GM19193 (cell line): ENCODE measurements around the gene GALM.

Experiments used
- POLR2A ChIP-seq: IDR thresholded peaks from 4 replicates; pipeline ENCODE4 v1.6.1; 2011; ENCODE audit not compliant: insufficient read depth, insufficient read length; ENCODE audit errors: extremely low read depth

The GALM gene

DNA sequence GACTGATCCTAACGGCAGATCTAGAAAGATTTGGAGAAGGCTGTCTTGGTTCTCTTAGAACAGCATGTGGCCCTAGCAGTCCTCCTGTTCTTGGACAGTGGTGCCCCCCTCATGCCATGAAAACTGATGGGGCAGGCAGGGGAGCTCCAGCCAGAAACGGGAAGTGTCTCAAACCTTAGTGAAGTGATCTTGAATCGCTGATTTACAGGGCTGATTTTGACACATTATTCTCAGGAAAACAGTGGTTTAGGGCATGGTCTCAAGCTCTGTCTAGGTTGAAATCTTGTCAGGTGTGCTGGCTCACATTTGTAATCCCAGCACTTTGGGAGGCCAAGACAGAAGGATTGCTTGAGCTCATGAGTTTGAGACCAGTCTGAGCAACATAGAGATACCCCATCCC lies 47.4 kb downstream of the GALM start:
- no peak for TF ChIP-seq POLR2A

DNA sequence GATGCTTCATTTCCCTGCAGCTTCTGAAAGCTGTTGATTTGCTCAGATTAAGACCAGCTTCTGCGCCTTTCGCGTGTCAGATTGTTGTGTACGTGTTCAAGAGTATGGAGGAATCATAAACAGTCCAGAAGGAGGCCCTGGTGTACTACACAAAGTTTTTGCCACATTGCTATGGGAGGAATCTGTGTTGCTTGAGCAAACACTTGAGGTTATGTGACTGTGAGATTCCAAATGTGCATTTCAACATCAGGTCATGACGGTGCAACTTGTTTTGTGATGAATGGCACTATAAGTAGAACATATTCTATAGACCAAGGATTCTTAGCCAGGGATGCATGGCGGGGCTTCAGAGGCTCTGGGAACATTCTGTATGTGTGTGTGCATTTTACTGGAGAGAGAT lies 50.3 kb downstream of the GALM start:
- no peak for TF ChIP-seq POLR2A

DNA sequence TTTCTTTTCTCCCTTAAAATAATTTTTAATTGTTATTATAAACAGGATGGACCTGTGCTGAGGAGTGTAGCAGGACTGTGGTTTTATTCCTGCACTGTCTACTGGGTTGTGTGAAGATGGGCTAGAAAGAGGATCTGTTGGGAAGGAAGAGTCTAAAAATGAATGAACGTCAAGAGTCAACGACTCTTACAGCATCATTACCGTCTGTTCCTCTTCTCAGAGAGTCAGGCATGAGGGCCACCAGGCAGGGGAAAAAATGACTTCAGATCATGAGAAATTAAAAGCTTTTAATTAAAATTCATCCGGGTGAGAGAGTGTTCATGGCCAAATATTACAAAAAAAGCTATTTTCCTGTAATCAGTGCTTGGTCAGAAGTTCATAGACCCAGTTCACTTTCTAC lies 52.7 kb downstream of the GALM start:
- no peak for TF ChIP-seq POLR2A

DNA sequence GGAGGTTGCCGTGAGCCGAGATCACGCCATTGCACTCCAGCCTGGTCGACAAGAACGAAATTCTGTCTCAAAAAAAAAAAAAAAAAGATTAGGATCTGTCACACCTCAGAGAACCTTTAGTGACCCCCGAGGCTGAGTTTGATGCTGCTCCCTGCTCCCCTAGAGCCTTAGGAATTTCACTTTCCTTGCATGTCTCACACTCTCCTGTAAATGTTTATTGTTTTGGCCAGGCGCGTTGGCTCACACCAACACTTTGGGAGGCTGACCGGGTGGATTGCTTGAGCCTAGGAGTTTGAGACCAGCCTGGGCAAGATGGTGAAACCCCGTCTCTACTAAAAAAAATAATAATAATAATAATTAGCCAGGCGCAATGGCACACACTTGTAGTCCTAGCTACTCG lies 53.8 kb downstream of the GALM start:
- no peak for TF ChIP-seq POLR2A

DNA sequence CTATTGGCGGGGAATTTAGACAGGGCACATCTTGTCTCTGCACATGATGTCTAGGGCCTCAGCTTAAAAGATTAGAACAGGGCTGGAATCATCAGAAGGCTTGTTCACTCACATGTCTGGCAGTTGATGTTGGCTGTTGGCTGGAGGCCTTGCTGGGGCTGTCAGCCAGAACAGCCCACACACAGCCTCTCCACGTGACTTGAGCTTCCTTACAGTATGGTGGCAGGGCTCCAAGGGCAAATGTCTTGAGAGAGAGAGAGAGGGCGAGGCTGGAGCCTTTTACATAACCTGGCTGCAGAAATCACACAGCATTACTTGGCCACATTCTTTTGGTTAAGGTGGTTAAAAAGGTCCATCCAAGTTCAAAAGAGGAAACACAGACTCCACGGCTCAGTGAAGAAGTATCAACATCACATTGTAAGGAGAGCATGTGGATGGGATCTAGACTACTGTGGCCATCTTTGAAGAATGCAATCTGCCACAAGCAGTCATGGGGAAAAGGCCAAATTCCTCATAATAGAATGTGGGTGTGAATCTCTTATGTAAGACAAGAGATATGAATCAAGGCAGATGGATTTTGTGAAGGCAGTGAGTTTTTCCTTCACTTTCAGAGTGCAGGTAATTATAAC lies 54.8 kb downstream of the GALM start:
- no peak for TF ChIP-seq POLR2A

DNA sequence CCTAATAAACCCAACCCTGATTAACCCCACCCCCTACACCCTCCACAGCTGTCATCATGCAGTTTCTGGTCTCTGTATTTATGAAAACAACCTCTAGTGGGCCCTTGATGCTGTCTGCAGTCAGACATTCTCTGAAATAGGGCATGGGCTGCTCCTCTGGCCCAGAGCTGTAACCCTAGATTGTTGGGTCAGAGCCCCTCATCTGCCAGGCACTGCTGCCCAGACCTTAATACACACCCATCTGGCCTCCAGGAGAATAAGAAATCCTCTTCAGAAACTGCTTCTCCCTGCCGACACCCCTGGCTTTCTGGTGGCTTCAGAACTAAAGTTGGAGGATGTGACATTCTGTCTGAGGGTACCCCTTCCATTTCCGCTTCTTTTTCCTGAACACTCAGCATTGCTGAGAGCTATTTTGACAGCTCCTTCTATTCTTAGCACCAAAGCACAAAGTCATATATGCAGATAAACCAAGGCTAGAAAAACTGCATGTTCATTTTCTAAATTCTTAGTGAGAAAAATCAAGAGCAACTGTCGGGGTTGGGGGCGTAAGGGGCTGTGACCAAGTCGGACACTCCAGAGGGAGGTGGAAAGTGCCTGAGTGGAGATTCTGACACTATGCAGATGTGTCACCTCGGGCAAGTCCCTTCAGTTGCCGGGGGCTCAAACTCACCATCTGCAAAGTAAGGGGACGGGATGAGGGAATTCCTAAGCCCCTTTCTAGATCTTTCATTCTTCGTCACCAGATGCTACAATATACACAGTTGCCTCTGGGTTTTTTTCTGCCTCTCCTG lies 56.6 kb downstream of the GALM start:
- TF ChIP-seq POLR2A: no peak

DNA sequence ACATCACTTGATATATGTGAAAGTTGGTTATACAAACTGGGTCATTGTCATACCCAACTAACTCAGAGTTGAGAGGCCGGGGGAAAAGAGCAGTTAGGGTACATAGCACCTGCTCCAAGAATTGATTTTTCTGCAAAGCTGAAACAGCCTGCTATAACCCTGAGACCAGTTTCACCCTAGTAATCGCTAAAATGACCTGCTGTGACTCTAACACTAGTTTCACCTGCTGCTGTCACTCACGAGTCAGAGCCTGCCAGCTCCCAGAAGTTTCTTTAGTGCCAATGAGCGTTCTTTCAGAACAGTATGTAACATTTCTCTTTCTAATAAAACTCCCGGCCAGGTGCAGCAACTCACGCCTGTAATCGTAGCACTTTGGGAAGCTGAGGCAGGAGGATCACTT lies 57.3 kb downstream of the GALM start:
- TF ChIP-seq POLR2A: no peak

DNA sequence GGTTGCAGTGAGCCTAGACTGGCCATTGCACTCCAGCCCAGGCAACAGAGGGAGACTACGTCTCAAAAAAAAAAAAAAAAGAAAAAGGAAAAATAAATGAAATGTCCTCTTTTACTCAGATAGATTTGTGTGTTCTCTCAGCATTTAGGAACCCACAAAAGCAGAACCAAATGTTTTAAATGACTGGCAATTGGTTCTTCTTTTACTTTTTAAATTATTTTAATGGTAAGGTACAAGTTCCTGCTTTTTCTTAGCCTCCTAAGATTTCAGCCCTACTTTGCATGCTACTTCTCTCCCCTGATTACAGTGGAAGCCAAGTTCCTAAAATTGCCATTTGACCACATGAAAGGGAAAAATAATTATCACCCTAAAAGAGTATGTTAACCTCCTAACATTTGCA lies 61.7 kb downstream of the GALM start:
- TF ChIP-seq POLR2A: no peak

DNA sequence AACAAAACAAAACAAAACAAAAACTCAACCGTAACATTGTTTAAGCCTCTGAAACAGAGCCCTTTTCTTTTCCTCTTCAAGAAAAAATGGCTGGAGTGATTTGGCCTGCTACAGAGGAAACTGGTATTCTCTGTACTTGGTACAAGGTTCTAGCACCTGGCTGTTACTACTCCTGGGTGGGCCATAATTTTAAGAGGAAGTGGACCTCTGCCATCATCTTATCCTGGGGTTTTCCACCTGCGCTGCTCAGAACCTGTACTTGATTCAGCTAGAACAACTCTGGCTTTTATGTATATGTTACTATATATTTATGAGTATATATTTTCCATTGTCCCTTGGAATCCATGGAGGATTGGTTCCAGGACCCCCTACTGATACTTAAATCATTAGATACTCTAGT lies 62.8 kb downstream of the GALM start:
- TF ChIP-seq POLR2A: no peak

DNA sequence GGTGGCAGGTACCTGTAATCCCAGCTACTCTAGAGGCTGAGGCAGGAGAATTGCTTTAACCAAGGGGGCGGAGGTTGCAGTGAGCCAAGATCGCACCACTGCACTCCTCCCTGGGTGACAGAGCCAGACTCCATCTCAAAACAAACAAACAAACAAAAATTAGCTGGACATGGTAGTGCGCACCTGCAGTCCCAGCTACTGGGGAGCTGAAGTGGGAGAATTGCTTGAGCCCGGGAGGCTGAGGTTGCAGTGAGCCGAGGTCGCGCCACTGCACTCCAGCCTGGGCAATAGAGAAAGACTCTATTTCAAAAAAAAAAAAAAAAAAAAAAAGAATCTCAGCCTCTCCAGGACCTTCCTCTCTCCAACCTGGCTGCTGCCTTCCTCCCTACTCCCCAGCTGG lies 65.2 kb downstream of the GALM start:
- no peak for TF ChIP-seq POLR2A

DNA sequence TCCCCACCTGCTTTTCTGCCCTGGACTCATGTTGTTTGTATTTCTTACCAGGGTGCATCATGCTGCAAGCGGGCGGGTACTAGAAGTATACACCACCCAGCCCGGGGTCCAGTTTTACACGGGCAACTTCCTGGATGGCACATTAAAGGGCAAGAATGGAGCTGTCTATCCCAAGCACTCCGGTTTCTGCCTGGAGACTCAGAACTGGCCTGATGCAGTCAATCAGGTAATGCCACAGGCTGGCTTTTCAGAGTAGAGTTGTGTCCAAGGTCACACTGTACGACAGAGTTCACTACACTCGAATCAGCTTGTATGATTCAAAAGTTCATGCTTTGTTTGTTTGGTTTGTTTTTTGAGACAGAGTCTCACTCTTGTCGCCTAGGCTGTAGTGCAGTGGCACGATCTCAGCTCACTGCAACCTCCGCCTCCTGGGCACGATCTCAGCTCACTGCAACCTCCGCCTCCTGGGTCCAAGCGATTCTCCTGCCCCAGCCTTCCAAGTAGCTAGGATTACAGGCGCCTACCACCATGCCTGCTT lies 65.8 kb downstream of the GALM start:
- TF ChIP-seq POLR2A: no peak

DNA sequence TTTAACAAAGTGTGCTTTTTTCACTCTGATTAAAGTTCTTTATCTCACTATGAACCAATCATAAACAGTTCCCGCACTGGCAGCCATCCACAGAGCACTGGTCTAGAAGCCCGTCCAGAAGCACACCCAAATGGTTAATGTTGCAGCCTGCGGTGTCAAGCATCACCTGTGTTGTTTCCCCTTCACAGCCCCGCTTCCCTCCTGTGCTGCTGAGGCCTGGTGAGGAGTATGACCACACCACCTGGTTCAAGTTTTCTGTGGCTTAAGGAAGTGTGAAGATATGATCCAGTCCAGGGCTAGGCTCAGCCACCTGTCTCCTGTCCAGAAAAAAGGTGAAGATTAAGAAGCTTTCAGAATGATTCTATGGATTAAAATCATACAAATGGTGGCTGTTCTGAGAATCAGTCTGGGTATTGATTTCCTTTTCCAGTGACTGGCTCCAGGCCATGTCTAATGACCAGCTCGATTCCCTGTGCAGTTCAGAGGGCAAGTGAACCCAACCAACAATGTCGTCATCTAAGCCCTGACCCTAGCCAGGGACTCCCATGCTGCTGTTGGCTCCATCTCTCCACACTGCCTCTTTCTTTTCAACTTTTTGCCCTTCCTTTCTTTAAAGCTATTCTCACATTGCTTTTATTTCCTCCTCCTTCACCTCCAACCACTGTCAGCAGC lies 67.5 kb downstream of the GALM start:
- TF ChIP-seq POLR2A: no peak

DNA sequence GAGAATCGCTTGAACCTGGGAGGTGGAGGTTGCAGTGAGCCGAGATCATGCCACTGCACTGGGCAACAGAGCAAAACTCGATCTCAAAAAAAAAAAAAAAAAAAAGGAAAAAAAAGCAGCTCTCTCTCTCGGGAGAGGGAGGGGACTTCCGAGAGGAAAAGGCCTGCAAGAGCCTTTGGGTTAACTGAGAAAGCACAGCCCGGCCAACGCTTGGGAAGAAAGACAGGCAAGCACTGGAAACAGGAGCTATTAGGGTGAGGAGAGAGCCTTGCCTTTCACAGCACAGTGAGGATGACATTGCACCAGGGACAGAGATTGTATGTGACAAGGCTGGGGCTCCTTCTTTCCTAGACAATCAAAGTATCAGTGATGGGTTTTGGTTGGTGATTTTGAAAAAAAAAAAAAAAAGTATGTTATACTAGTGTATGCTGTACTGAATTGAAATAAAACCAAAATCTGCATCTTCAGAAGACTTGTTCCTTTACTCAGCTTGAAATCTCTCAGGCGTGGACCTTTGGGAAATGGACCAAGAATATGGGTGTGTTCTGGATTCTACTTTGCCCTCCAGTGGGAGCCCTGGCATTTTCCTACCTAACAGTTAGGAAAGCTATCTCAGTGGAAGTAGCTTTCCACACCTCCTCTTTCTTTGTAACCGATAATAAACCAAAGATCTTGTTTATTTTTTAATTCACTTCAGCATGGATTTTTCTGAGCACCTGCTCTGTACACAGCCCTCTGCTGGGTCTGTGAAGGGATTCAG lies 68.6 kb downstream of the GALM start:
- TF ChIP-seq POLR2A: no peak

DNA sequence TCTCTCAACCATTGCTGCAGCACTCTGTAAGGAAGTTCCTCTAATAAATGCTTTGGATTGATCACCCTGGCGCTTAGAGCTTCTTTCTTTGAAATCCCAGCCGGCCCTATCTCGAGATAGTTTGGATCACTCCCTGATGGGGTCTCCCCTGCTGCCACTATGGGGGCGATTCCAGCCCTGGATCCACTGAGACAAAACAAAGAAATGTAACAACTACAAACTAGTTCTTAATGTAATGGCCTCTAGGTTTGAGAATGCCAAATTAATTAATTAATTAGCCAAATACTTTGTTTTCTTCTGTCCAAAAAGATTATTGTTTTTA lies 70.0 kb downstream of the GALM start:
- no peak for TF ChIP-seq POLR2A

DNA sequence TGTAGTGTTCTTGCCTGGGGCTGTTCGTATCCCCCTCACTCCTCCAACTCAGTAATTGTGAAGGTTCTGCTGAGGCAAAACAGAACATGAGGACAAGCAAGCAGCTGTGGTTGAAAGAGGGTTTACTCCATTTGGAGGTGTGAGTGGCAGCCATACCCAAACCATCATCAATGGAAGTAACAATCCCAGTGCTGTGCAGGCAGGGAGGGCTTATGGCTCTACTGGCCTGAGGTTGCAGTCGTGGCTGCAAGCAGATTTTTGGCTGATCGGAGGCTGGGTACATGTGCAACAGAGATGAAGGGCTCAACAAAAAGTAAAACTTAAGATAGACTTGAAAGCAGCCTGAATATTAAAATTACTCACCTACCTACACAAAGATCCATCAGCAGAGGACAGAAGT lies 72.0 kb downstream of the GALM start:
- no peak for TF ChIP-seq POLR2A
